GM12891 (cell line): ENCODE measurements around the gene IRX4.

ENCODE experiments used
- DNase-seq: peaks from one replicate; pipeline ENCODE4 v3.0.0; 2011; ENCODE audit warnings: low spot score; ENCODE audit not compliant: insufficient read length
- FAIRE-seq: peaks from 2 replicates; lab custom pipeline; 2011; peaks lifted over from hg19 to GRCh38; lab: Jason Lieb, UNC
- PAX5 ChIP-seq: IDR thresholded peaks from 2 replicates; pipeline ENCODE4 v1.6.1; 2011; ENCODE audit warnings: low read length, moderate library complexity, mild to moderate bottlenecking; ENCODE audit not compliant: insufficient read depth, severe bottlenecking
- POLR2A ChIP-seq: IDR thresholded peaks from 2 replicates; pipeline ENCODE4 v1.6.1; 2011; ENCODE audit warnings: low read depth, low read length, control low read depth
- POLR2AphosphoS5 ChIP-seq: IDR thresholded peaks from 2 replicates; pipeline ENCODE4 v1.6.1; 2011; ENCODE audit warnings: low read depth, low read length, control low read depth
- POU2F2 ChIP-seq: IDR thresholded peaks from 2 replicates; pipeline ENCODE4 v1.6.1; 2011; ENCODE audit warnings: low read depth, mild to moderate bottlenecking, control low read depth, low read length, moderate library complexity
- SPI1 ChIP-seq: IDR thresholded peaks from 2 replicates; pipeline ENCODE4 v1.6.1; 2011; ENCODE audit warnings: low read depth, low read length, control low read depth
- TAF1 ChIP-seq: IDR thresholded peaks from 2 replicates; pipeline ENCODE4 v1.6.1; 2011; ENCODE audit warnings: low read depth, low read length, control low read depth

Gene IRX4

DNA sequence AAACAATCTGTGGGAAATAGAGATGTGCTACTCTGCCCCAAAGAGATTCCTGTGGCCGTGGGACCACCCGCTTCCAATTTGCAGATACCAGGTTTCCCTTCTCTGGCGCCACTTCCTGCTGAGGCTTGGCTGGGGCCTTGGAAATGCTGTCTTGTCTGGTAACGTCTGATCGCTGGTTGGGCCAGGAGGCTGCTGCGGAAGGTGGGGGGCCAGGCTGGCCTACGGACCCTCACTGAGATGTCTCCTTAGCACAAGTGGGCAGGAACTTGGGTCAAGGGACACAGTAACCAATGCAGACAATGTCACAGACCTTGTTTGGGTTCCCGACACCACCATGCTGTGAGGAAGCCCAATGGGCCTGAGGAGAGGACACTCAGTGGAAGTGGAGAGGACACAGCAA is 31.7 kb upstream of the IRX4 start:
- no peak for TF ChIP-seq SPI1
- no peak for TF ChIP-seq PAX5
- TF ChIP-seq POLR2AphosphoS5, result no peak
- no peak for TF ChIP-seq POLR2A
- no peak for TF ChIP-seq POU2F2
- no peak for TF ChIP-seq TAF1
- FAIRE-seq (no peak), DNase-seq (no peak)

DNA sequence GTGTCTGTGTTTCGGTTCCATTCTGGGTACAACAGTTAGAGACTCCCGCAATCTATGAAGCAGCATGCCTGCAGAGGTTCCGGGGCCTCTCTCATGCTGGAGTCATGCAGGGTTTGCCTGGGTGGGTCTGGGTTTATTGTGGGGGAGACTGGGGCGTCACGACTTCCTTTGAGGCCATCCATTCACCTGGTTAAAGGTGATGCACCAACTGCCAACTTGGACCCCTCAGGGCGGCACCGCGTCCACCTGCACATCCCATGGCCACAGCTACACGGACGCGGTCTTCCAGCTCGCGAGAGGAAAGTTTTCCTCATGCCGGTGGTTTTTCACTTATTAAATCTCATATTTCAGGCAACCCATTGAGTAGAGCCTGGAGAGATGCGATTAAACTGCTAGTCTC is 30.9 kb upstream of the IRX4 start:
- FAIRE-seq, result no peak
- TF ChIP-seq POLR2A, result no peak
- TF ChIP-seq POU2F2, result no peak
- no peak for TF ChIP-seq SPI1
- TF ChIP-seq POLR2AphosphoS5, result no peak
- no peak for TF ChIP-seq TAF1
- TF ChIP-seq PAX5, result no peak

DNA sequence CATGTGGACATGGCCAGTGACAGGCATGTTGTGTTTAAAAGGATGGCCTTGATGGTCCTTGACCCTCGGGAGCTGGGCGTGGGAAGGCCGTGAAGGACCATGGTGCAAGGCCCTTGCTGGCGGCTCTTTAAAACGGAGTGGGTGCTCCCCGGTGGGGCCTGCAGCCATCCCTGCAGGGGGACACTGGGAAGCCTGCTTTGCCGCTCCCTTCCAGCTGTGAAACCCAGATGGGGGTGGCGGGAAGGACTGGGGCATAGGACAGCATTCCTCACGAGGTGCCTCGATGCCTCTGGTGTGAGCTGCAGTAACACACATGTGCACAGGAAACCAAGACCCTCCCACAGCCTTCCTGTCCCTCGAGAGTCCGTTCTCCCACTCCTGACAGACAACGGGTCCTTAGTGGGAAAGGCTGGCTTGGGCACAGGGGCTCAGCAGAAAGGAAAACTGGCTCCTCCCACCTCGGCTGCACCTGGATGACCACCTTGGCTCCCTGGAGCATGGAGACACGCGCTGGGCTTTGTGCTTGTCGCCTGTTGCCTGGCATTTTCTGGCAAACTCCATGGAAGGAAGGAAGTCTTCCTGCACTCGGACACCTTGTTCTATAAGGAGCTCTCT is 30.3 kb upstream of the IRX4 start:
- FAIRE-seq (no peak), DNase-seq (no peak)
- TF ChIP-seq POU2F2 (no peak), PAX5 (no peak), SPI1 (no peak), POLR2AphosphoS5 (no peak), POLR2A (no peak), TAF1 (no peak)

More for the DNA sequence above, 30.9 kb upstream of the IRX4 start:
- DNase-seq, result no peak

DNA sequence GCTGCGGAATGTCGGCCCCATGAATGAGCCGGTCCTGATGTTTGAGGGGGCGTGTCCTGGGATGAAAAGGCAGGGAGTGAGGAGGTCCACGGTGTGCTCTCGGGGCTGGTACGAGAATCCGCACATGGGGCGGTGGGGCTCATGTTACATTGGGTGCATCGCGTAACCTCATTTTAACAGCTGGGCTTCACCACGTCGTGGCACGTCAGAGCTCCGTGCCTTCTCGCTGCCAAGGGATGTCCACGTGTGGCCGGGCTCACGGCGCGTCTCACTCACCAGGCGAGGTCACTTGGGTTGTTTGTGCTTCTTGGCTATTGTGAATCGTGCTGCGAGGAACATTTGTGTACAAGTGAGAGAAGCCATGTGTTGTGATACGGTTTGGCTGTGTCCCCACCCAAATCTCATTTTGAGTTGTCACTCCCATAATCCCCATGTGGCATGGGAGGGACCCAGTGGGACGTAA is 29.1 kb upstream of the IRX4 start:
- TF ChIP-seq PAX5 (no peak), SPI1 (no peak), TAF1 (no peak), POLR2AphosphoS5 (no peak), POLR2A (no peak), POU2F2 (no peak)
- DNase-seq (no peak), FAIRE-seq (no peak)

DNA sequence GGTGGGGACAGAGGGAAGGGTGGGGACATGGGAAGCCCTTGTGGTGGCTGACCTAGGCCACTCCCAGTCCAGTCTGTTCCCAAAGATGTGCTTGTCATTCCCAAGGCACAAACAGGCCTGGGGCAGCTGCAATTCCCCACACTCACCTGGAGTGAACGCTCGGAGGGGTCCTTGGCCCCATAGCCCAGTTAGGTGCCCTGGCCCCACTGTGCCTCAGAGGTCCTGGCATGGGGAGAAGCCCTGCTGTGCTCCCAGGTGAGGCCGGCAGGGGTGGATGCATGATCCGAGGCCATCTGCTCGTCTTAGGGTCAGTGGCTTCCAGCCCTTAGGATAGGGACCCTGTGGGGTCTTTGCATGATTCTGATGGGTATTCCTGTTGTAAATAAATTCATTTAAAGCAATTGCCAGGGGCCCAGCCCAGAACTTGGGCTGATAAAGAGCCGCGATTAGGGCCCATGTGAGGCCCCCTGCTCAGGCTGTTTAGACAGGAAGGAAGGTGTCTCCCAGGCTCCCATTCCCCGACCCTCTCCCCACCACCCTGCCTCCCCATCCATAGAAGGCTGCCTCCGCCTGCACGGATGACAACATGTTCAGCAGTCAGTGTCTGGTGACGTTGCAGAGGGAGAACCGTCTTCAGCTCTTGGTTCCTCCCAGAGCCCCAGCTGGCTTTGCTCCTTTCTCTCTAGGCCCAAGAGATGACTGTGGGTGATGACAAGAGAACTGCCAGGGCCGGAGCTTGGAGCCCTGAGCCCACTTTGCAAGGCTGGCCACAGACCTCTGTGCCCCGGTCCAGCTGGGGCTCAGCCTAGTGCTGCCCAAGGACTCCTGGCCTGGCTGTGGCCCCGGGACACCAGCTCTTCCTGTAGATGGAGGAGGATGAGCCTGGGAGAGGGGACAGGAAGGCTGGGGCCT is 28.4 kb upstream of the IRX4 start:
- FAIRE-seq, result no peak
- no peak for DNase-seq
- TF ChIP-seq TAF1, result no peak
- no peak for TF ChIP-seq POU2F2

DNA sequence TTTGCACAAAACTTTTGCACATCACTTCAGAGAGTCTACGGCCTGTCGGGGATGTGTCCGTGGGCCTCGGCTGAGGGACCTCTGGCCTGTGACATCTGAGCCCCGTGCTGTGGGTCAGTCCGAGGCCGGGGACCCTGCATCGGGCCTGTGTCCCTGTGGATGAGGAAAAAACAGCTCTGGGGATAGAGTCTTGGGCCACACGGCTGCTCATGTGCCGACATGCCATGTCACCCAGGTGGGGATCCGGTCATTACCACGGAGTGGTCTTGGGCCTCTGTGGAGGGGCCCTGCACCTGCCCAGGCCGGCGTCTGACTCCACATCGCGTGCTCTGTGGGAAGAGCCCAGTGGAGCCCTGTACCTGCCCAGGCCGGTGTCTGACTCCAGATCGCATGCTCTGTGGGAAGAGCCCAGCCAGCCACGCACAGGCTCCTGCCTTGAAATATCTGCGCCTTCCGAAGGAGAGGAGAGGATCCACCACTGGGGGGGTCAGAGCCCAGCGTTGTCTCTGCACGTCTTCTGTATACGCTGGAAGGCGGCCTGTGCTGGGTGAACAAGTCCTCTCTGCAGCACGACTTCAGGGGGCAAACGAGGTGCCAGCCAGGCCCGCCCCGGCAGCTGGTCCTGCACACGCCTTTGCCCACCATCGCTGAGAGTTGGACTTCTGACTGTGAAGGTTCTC is 27.5 kb upstream of the IRX4 start:
- FAIRE-seq, result no peak
- no peak for DNase-seq
- TF ChIP-seq POLR2AphosphoS5 (no peak), POU2F2 (no peak), PAX5 (no peak), TAF1 (no peak), POLR2A (no peak)

DNA sequence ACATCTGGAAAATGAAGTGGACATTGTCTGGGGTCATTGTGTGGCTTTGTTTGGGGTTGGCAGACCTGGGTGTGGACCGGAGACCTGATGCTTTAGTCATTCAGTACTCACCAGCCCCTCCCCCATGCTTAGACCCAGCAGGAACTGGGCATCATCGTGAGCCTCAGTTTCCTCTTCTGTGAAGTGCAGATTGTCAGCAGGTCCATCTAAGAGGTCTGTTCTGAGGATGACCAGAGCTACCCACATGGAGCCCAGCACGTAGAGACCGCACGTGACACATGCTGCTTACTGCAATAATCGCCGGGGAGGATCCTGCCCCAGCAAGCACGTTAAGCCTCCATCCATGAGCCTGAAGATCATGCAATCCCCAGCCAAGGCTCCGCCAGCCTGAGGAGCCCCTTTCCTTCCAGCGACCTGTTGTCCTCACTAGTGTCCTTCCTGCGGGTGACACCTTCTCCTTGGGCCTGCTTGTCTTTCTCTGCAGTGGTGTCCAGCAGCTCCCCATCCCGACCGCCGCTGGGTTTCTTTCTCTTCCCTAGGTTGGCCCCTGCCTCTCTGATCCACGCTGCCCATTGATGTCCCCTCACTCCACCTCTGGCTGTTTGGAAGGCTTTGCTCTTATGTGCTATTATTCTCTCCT is 26.7 kb upstream of the IRX4 start:
- DNase-seq (no peak), FAIRE-seq (no peak)
- TF ChIP-seq POLR2AphosphoS5, result no peak
- no peak for TF ChIP-seq TAF1
- TF ChIP-seq POU2F2, result no peak
- no peak for TF ChIP-seq SPI1
- no peak for TF ChIP-seq POLR2A
- TF ChIP-seq PAX5, result no peak

DNA sequence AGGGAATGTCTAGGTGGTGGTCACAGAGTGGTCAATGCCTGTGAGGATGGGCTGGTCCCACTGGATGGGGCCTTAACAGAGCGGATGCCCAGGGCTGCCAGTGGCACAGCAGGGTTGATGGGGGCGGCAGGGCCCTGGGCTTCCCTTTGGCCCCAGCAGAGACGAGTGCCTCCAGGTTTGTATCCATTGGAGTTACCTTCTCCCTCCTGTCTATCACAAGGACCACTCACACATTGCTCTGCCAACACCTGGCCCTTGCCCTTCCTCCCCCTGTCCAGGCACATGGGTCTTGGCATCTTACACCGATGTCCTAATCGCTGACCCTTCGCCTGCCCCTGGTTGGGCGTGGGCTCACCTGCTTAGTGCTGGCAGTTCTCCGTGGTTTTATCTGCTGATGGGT is 26.2 kb upstream of the IRX4 start:
- DNase-seq (no peak), FAIRE-seq (no peak)
- TF ChIP-seq TAF1 (no peak), POU2F2 (no peak), POLR2A (no peak), PAX5 (no peak), POLR2AphosphoS5 (no peak)

DNA sequence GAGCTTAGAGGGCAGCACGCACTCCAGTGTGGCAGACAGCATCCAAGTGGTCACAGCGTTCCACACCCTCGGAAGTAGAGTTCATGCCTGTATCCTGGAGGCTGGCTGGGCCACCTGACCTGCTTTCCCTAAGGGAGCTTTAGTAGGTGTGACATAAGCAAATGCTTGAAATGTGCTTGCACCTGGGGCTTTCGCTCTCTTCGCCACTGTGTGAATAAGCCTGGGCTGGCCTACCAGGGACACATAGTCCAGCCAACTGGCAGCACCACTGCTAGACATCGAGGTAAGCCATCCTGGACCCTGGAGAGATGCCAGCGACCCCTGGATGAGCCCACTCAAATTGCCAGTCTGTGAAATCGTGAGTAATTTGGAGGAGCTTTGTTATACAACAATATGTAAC is 24.9 kb upstream of the IRX4 start:
- DNase-seq (no peak), FAIRE-seq (no peak)
- TF ChIP-seq POU2F2 (no peak), PAX5 (no peak), POLR2AphosphoS5 (no peak), POLR2A (no peak), TAF1 (no peak)

DNA sequence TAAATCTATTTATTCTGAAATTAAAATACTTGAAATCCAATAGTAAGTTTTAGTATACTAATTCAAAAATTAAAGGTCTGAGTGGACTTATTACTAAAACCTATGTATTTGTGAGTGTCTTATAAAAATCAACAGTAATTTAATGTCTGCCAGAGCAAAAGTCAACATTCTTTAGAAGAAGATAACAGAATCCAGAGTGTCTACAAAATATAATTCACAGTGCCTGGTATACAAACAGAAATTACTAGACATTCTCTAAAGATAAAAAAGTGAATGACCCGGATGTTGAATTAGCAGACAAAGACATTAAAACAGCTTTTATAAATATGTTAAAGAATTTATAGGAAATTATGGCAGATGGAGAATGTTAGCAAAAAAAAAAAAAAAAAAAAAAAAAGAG is 22.4 kb upstream of the IRX4 start:
- TF ChIP-seq POLR2A (no peak), SPI1 (no peak), PAX5 (no peak)
- FAIRE-seq (no peak), DNase-seq (no peak)
